Fibroblast of peridontal ligament (primary cell): ENCODE results near the gene CYFIP2.
"Not testable (repeated sequence)": the region's sequence is repeated elsewhere in the genome, so short reads cannot be mapped to it uniquely, and the experiment has no call there.

ENCODE experiments used
- DNase-seq: peaks from one replicate; pipeline ENCODE4 v3.0.0-alpha.2; 2010; ENCODE audit errors: extremely low read depth

Gene CYFIP2

DNA sequence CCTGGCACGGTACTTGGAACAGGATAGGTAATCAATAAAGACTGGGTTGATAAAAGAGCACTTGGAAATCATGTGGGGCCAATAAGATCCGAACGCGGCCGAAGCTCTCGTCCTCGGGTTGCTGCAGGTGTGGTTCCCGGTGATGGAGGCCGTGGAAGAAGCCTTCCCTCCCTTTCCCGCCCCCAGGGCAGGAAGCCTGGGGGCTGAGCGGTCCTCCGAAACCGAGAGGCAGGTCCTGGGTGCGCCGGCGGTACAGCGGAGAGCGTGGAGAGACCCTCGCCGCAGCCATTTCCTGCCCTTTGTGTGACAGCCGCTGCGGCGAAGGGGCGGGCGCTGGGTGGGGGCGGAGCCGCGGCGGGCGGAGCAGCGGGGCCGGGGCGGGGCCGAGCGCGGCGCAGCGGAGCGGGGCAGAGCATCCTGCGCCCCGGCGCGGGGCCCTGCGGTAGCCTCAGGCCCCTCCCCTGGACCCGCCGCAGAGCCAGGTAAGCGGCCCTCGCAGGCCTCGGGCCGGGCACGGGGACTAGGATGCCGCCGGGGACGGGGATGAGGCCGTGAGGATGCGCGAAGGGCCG is at the start of gene CYFIP2:
CYFIP2 (plus strand) TSS at position 410 of the 572 bp plus-strand sequence. CDS start 19,239 bp downstream, outside the sequence.
- no peak for DNase-seq

DNA sequence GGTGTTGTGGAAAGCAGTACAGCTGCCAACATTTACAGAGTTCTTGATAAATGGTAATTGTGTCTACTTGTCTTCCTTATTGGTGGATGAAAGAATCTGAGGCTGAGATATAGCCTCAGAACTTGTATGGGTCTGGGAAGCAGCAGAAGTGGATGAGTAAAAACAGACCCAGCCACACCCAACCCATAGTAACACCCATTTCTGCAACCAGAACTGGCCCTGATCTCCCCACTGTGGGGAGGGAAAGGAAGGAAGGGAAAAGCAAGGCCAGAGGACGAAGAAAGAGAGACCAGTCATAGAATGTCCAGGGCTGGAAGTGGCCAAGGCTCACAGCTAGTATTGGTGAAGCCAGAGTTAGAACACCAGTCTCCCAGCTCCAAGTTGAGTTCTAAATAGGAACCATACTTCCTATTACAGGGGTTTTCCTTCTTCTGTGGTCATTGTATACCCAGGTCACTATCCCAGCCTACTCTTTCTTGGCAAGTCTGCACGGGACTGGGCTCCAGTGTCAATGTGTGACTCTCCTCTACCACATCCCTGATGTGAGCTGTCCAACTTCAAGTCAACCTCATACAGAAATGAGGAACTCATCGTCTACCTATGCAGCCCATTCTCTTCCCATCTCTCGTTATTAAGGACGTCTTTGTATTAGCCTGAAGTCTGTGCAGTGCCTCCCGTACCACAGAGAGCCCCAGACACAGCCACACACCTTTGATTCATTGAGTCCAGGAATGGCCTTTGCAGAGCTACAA is 49.4 kb upstream of the CYFIP2 start:
- no peak for DNase-seq

DNA sequence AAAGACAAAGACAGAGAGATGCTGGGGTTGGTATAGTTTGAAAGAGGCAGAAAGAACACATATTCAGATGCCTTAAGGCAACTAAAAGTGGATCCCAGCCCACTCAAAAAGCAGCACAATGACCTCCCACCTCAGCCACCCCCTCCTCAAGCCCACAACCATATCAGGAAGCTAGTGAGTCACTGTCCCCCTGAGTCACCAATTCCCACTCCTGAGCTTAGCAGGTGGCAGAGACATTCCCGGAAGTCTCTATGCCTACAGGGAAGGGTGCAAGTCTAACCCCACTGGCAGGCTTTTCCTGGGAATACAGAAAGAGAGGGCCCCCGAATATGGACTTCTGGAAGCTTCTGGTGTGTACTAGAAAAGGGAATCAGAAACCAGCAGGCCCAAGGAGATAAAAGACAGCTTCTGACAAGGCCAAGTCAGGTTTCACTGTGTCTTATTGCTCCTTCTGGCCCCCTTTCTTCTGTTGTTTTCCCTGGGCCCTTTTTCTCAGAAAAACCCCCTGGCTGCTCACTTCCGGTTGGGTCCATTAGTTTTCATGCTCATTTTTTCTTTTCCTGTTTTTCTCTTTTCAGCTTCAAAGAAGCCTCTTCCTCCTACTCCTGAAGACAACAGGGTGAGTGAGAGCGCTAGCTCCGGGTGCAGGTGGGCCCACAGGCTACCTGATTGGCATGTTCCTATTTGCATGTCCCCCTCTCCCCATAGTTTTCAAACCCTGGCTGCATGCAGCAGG is 48.5 kb upstream of the CYFIP2 start:
- no peak for DNase-seq

- DNase-seq: no peak
Observed at GRCh38 chr5:157219491-157220271, 46.2 kb upstream of the CYFIP2 start.

- DNase-seq: no peak
Observed at GRCh38 chr5:157221959-157222358, 44.0 kb upstream of the CYFIP2 start.

- peak; percentile 71 for DNase-seq
Observed at GRCh38 chr5:157222506-157223230, 43.3 kb upstream of the CYFIP2 start.

DNA sequence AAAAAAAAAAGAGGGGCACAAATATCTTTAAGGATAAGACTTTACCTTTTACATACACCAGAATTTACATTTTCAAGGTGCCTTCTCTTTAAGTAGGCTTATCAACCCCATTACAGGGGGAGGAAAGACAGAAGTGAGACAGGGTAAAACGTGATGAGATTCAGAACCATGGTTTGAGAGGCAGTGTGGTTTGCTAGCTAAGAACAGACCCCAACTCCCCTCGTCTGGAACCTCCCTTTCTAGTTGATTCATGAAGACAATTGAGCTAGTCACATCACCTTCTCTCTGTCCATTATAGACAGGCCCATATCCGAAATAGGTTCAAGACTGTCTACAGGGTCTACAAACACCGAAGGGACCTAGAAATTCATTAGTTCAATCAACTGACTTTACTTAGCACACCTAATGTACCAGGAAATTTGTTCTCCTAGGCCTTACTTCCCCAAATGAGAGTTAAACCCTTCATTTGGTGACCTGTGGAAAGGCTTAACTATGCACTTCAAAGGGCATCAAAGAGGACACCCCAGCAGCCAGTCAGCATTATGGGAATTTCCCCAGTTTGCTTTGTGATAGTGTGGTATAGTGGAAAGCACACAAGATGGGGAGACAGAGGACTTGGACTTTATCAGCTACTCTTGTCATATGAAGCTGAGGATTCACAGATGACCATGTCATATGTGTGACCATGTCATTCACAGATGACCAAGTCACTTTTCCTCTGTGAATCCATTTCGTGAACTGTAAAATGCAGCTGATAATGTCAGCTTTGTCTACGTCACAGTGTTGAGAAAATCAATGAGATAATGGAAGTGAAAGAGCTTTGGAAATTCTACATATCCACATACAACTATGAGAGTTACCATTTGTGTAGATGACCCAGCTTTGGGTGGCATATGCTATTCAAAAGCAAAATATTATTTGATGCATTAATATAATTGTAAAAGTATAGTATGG is 40.2 kb upstream of the CYFIP2 start:
- DNase-seq: no peak

DNA sequence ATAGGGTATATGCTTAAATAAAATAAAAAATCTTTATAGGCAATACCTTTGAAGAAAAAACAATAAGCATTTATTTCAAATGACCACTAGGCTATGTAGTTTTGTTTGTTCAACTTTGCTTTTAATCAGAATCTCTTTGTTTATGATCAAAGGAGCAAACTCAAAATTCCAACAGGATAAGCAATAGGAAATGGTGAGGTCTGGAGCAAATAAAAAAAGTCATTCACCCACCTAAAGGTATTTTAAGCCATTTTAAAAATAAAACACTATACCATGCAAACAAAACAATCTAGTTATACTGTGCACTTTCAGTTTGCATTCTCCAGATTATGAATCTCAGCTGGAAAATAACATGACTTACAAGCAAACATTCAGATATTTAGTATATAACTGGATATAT is 35.3 kb upstream of the CYFIP2 start:
- DNase-seq: no peak

- DNase-seq: no peak
Observed at GRCh38 chr5:157232706-157233105, 33.2 kb upstream of the CYFIP2 start.

GRCh38 chr5:157233515-157233914 is 32.4 kb upstream of the CYFIP2 start:
- no peak for DNase-seq

- no peak for DNase-seq
Observed at GRCh38 chr5:157236423-157236822, 29.5 kb upstream of the CYFIP2 start.

GRCh38 chr5:157241483-157241882 is 24.4 kb upstream of the CYFIP2 start:
- peak; percentile 53 for DNase-seq

DNA sequence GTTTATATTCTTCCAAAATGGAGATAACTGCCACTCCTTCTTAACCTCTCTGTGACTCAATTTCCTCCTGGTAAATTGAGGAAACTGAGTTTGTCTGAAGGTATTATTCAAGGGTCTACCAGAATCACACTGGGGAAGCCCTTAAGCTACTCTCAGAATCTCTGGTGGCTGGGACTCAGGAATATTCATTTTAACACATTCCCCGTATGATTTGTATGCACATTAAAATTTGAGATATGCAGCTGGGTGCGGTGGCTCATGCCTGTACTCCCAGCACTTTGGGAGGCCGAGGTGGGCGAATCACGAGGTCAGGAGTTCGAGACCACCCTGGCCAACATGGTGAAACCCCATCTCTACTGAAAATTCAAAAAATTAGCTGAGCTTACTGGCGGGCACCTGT is 21.2 kb upstream of the CYFIP2 start:
- not testable (repeated sequence) for DNase-seq

DNA sequence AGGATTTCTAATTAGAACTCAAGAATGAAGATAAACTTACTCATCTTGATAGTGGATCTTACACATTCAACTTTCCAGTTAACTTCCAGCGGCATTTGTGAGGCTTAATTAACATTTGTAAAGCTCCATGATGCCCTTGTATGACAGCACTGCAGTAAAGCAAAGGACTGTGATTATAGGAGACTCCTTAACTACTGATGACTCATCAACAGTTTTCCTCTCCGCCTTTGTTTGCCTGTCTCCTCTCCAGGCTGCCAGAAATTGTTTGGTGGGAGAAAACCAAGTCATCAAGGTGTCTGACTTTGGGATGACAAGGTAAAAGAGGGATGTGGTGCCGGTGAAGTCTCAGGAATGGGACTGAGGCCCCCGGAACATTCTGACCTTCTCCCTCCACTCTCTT is 20.4 kb upstream of the CYFIP2 start:
- no peak for DNase-seq

GRCh38 chr5:157245886-157246285 is 20.0 kb upstream of the CYFIP2 start:
- DNase-seq: no peak

GRCh38 chr5:157247267-157247666 is 18.7 kb upstream of the CYFIP2 start:
- DNase-seq: no peak

GRCh38 chr5:157248821-157249470 is 17.0 kb upstream of the CYFIP2 start:
- no peak for DNase-seq

- DNase-seq: no peak
Observed at GRCh38 chr5:157252711-157253465, 13.0 kb upstream of the CYFIP2 start.

GRCh38 chr5:157253547-157253946 is 12.4 kb upstream of the CYFIP2 start:
- DNase-seq: peak; percentile 77
